ENCODE data around the gene IGLL5.
"Not testable (repeated sequence)": the region's sequence is repeated elsewhere in the genome, so short reads cannot be mapped to it uniquely, and the experiment has no call there.

Gene IGLL5

DNA sequence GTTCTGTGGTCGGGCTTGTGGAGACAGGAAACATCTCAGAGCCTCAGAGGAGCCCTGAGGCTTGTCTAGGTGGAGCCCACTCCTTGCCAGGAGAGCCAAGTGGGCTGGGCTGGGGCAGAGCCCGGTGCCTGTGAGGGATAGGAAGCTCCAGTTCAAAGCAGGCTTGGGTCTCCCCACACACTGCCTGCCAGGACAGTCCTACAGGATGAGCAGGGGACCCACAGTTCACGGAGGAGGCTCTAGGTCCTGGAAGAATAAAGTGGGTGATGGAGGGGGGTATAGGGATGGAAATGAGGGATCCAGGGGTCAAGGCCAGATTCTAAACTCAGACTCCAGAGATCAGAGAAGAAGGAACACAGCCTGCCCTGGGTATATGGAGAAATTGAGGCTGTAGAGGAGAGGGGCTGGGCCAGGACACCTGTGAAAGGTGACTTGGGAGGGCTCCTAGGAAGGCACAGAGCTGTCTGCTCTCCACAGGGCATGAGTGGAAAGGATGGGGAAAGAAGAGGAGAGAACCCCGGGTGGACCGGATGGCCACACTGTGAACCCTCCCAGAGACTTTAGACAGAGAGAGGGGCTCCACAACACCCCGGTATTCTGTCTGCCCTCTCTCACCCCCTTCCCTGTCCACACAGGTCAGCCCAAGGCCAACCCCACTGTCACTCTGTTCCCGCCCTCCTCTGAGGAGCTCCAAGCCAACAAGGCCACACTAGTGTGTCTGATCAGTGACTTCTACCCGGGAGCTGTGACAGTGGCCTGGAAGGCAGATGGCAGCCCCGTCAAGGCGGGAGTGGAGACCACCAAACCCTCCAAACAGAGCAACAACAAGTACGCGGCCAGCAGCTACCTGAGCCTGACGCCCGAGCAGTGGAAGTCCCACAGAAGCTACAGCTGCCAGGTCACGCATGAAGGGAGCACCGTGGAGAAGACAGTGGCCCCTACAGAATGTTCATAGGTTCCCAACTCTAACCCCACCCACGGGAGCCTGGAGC is 7.4 kb downstream of the IGLL5 start:
- peak overlapping the region in 1 of 2 donors; percentile 33 for H3K27ac Mint-ChIP-seq
- H3K27me3 Mint-ChIP-seq = peaks cover 44 to 63% of the 10 kb centered on the region in 2 donors

DNA sequence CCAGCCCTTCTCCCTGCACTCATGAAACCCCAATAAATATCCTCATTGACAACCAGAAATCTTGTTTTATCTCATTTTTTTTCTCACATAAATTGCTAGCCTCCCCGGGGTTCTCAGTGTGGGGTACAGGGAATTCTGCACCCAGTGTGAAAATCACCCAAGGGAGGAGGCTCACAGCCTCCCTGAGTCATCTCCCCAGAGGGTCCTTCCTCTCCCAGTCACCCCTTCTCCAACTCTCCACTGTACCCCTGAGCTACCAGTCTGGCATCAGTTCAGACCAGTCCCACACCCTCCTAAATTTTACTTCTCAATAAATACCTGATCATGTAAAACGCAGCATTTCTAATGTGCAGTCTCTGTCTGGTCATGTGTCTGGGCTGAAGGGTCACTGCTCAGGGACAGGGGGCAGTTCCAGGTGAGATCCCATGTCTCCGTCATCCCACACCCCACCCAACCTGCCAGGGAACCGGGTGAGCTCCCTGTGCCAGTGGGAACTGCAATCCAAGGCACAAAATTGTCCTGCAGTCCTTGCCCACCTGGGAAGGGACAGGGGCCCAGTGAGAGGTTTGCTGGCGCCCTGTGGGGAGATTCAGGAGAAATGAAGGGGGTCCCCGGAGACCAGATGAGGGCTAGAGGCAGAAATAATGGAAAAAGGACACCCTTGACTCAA is 8.3 kb downstream of the IGLL5 start:
- H3K4me1 Mint-ChIP-seq (ENCODE audit: low read depth in 2 of 2) = peaks cover 0 to 2% of the 10 kb centered on the region in 2 donors
- H3K36me3 Mint-ChIP-seq (ENCODE audit: insufficient read depth) = no peaks in the 10 kb centered on the region
- H3K27me3 Mint-ChIP-seq = peaks cover 42 to 62% of the 10 kb centered on the region in 2 donors
- H3K27ac Mint-ChIP-seq = no peak overlapping the region
- ATAC-seq (replicated peaks) (no peak), DNase-seq (no peak)
- no peaks in the 10 kb centered on the region for H3K9me3 Mint-ChIP-seq
- H3K4me3 Mint-ChIP-seq = no peak overlapping the region

More for the DNA sequence above, 7.4 kb downstream of the IGLL5 start:
- H3K4me1 Mint-ChIP-seq (ENCODE audit: low read depth in 2 of 2) = peaks cover 0 to 2% of the 10 kb centered on the region in 2 donors
- no peak overlapping the region for H3K4me3 Mint-ChIP-seq
- no peaks in the 10 kb centered on the region for H3K9me3 Mint-ChIP-seq
- DNase-seq = no peak
- H3K36me3 Mint-ChIP-seq (ENCODE audit: insufficient read depth) = no peaks in the 10 kb centered on the region
- no peak for ATAC-seq (replicated peaks)

DNA sequence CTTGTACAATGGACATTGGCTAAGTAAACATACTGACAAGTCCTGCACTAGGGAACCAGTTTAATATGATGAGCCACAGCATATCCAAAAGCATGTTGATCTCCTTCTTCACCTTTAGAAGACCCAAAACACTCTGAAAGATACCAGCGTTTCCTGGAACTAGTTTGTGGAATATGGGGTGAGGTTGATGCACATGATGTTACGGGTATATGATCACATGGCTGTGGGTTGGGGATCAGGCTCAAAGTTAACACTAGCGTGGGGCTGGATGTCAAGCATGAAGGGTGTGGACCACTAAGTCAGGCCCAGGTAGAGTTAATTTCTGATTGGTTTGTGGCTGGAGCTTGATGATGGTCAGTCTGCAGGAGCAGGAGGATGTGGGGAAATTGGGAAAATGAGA is 9.0 kb downstream of the IGLL5 start:
- H3K27me3 Mint-ChIP-seq = peaks cover 42 to 63% of the 10 kb centered on the region in 2 donors
- no peaks in the 10 kb centered on the region for H3K9me3 Mint-ChIP-seq
- H3K36me3 Mint-ChIP-seq (ENCODE audit: insufficient read depth) = no peaks in the 10 kb centered on the region
- H3K4me3 Mint-ChIP-seq = no peak overlapping the region
- H3K27ac Mint-ChIP-seq = no peak overlapping the region
- peaks cover 0 to 2% of the 10 kb centered on the region in 2 donors for H3K4me1 Mint-ChIP-seq (ENCODE audit: low read depth in 2 of 2)
- ATAC-seq (replicated peaks) (no peak), DNase-seq (no peak)

DNA sequence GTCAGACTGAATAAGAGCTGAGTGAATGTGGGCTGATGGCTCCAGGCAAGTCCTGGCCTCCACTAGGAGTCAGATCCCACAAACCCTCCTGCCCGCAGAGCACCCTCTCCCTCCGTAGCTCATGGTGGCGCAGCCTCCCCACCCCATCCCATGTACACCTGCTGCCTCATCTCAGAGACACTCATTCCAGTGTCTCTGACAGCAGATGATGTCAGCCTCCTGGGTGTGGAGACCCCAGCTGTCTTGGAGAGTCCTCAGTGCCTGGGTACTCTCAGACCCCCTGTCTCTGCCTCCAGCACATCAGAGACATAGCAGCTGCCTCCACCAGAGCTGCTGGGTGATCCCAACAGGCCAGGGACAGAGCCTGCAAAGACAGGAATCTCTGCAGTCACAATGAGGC is 9.5 kb downstream of the IGLL5 start:
- Mint-ChIP-seq H3K9me3 (no peaks in the 10 kb centered on the region), H3K36me3 (ENCODE audit: insufficient read depth) (no peaks in the 10 kb centered on the region), H3K4me1 (ENCODE audit: low read depth in 2 of 2) (peaks cover 0 to 2% of the 10 kb centered on the region in 2 donors), H3K27ac (no peak overlapping the region), H3K4me3 (no peak overlapping the region), H3K27me3 (peaks cover 46 to 66% of the 10 kb centered on the region in 2 donors)
- no peak for DNase-seq
- no peak for ATAC-seq (replicated peaks)

DNA sequence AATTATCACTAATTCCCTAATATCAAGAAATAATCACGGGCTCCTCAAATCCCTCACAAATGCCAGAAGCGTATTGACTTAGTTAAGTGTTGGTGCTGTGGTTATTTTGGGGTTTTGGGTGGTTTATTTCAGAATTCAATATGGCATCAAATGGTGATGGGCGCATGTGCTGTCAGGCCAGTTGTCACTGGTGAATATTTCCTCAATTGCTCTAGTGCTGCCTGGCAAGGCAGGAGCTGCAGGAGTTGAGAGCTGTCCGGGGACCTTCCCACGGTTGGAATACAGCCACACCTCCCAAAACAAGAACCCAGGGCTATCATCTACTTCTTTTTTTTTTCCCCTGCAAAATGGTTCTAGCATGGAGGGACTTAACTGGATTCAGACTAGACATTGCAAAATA is 10.3 kb downstream of the IGLL5 start:
- Mint-ChIP-seq H3K9me3 (no peaks in the 10 kb centered on the region), H3K4me3 (no peak overlapping the region), H3K27me3 (peaks cover 38 to 64% of the 10 kb centered on the region in 2 donors), H3K36me3 (ENCODE audit: insufficient read depth) (no peaks in the 10 kb centered on the region), H3K4me1 (ENCODE audit: low read depth in 2 of 2) (peaks cover 0 to 2% of the 10 kb centered on the region in 2 donors), H3K27ac (no peak overlapping the region)
- ATAC-seq (replicated peaks) (no peak), DNase-seq (no peak)

DNA sequence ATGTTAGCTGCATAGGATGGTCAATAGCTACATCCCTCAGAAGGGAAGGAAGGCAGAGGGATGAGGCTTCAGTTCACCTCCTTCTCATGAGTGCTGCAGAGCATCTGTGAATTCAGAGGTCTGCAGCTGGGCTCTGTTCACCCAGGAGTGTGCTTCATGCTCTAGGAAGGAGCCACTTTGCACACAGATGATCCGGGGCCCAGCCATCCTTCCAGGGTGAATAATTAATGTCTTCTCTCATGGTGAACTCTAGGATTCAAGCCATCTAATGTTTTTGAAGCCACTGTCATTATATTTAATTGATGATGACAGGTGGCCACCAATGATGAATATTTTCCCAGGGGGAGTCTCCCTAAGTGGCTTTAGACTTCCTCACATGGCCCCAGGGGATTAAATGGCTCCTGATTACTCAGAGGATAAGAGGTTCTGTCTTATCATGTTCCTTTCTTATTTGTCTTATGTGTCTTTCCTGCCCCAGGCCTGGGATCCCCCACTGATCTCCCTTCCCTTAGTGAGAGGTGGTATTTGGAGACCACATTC is 10.9 kb downstream of the IGLL5 start:
- not testable (repeated sequence) for H3K27ac Mint-ChIP-seq; H3K4me3 Mint-ChIP-seq; H3K4me1 Mint-ChIP-seq (ENCODE audit: low read depth in 2 of 2); H3K9me3 Mint-ChIP-seq; ATAC-seq (replicated peaks); H3K36me3 Mint-ChIP-seq (ENCODE audit: insufficient read depth); DNase-seq
- peaks cover 35 to 58% of the 10 kb centered on the region in 2 donors for H3K27me3 Mint-ChIP-seq

DNA sequence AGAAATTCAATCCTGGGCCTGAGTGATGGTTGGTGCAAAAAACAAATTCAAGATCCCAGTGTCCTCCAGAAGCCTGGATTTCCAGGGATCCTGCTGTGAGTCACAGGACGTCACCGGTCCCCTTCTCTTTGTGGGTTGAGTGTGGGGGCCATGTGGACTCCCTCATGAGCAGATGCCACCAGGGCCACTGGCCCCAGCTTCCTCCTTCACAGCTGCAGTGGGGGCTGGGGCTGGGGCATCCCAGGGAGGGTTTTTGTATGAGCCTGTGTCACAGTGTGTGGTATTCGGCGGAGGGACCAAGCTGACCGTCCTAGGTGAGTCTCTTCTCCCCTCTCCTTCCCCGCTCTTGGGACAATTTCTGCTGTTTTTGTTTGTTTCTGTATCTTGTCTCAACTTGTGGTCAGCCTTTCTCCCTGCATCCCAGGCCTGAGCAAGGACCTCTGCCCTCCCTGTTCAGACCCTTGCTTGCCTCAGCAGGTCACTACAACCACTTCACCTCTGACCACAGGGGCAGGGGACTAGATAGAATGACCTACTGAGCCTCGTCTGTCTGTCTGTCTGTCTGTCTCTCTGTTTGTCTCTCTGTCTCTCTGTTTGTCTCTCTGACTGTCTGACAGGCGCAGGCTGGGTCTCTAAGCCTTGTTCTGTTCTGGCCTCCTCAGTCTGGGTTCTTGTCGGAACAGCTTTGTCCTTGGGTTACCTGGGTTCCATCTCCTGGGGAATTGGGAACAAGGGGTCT is 11.9 kb downstream of the IGLL5 start:
- not testable (repeated sequence) for H3K36me3 Mint-ChIP-seq (ENCODE audit: insufficient read depth); H3K4me1 Mint-ChIP-seq (ENCODE audit: low read depth in 2 of 2); H3K9me3 Mint-ChIP-seq; DNase-seq; ATAC-seq (replicated peaks); H3K4me3 Mint-ChIP-seq; H3K27ac Mint-ChIP-seq
- H3K27me3 Mint-ChIP-seq = peaks cover 30 to 48% of the 10 kb centered on the region in 2 donors

DNA sequence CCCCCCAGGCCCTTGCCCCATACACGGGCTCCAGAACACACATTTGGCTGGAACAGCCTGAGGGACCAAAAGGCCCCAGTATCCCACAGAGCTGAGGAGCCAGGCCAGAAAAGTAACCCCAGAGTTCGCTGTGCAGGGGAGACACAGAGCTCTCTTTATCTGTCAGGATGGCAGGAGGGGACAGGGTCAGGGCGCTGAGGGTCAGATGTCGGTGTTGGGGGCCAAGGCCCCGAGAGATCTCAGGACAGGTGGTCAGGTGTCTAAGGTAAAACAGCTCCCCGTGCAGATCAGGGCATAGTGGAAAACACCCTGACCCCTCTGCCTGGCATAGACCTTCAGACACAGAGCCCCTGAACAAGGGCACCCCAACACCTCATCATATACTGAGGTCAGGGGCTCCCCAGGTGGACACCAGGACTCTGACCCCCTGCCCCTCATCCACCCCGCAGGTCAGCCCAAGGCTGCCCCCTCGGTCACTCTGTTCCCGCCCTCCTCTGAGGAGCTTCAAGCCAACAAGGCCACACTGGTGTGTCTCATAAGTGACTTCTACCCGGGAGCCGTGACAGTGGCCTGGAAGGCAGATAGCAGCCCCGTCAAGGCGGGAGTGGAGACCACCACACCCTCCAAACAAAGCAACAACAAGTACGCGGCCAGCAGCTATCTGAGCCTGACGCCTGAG is 13.1 kb downstream of the IGLL5 start:
- H3K4me3 Mint-ChIP-seq; H3K9me3 Mint-ChIP-seq; H3K36me3 Mint-ChIP-seq (ENCODE audit: insufficient read depth); DNase-seq; ATAC-seq (replicated peaks); H3K27ac Mint-ChIP-seq; H3K4me1 Mint-ChIP-seq (ENCODE audit: low read depth in 2 of 2): not testable (repeated sequence)
- peaks cover 26 to 46% of the 10 kb centered on the region in 2 donors for H3K27me3 Mint-ChIP-seq

DNA sequence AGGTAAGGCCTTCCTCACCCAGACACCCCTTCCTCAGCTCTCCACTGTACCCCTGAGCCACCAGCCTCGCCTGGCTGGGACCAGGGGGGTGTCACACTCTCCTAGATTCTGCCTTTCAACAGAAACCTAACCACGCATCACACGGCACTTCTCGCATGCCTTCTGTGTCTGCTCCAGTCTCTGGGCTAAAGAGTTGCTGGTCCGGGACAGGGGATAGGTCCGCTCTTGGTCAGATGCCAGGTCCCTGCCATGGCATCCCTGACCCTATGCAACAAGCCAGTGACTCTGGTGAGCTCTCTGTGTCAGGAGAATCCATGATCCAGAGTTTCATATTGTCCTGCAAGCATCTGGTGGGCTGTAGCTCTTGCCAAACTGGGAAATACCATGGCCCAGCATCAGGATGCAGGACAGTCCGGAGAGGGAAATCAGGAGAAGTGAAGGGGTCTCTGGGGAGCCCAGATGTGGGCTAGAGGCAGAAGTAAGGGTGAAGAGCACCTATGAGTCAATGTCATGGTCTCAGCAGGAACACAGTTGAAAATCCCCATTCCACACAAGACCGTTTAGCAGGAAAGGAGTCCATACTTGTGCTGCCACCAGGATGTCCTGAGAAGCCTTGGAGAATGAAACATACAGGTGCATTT is 14.1 kb downstream of the IGLL5 start:
- DNase-seq = no peak
- Mint-ChIP-seq H3K36me3 (ENCODE audit: insufficient read depth) (no peaks in the 10 kb centered on the region), H3K4me1 (ENCODE audit: low read depth in 2 of 2) (no peaks in the 10 kb centered on the region), H3K9me3 (no peaks in the 10 kb centered on the region), H3K27ac (no peak overlapping the region), H3K4me3 (no peak overlapping the region), H3K27me3 (peaks cover 17 to 38% of the 10 kb centered on the region in 2 donors)
- ATAC-seq (replicated peaks) = no peak

DNA sequence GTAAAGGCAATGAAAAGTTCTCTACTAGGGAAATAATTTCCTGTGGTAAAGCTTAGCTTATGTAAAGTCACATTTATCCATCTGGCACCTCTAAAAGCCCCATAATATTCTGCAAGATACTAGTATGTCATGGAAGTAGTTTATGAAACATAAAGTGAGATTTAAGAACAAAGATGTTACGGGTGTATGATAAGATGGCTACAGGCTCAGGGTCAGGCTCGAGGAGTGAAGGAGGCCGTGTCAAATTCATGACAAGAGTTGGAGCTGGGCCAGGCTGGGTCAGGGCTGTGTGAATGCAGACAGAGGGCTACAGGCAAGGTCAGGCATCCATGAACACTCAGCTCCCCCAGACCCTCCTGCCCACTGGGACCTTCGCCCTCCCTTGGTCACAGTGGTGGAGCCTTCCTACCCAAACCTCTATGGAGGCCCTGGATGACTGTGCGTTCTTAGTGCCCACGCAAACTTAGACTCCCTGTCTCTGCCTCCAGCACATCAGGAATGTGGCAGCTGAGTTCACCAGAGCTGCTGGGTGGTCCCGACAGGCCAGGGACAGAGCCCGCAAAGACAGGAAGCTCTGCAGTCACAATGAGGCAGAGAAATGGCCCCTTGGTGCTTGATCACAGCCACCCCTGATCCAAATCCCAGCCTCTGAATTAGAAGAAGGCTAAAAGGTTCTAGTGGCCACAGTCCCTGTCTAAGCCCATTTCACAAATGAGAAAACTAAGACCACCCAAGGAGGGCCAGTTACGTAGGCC is 14.8 kb downstream of the IGLL5 start:
- Mint-ChIP-seq H3K36me3 (ENCODE audit: insufficient read depth) (no peaks in the 10 kb centered on the region), H3K27me3 (peaks cover 20 to 41% of the 10 kb centered on the region in 2 donors), H3K27ac (no peak overlapping the region), H3K4me3 (no peak overlapping the region), H3K4me1 (ENCODE audit: low read depth in 2 of 2) (no peaks in the 10 kb centered on the region), H3K9me3 (no peaks in the 10 kb centered on the region)
- ATAC-seq (replicated peaks) (no peak), DNase-seq (no peak)

DNA sequence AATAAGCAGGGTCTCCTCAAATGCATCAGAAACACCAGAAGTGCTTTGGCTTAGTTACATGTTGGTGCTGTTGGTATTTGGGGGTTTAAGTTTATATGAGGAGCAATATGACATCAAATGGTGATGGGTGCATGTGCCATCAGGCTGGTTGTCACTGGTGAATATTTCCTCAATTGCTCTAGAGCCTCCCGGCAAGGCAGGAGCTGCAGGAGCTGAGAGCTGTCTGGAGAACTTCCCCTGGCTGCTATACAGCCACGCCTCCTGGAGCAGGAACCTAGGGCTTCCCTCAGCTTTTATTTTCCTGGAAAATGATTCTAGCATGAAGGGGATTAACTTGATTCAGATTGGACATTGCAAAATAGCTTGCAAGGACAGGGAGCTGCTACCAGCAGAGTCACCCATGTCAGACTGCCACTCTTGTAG is 15.8 kb downstream of the IGLL5 start:
- no peak overlapping the region for H3K4me3 Mint-ChIP-seq
- peak overlapping the region in 1 of 2 donors; percentile 2 for H3K27ac Mint-ChIP-seq
- H3K36me3 Mint-ChIP-seq (ENCODE audit: insufficient read depth) = no peaks in the 10 kb centered on the region
- no peaks in the 10 kb centered on the region for H3K9me3 Mint-ChIP-seq
- DNase-seq (no peak), ATAC-seq (replicated peaks) (no peak)
- H3K4me1 Mint-ChIP-seq (ENCODE audit: low read depth in 2 of 2) = no peaks in the 10 kb centered on the region
- peaks cover 20 to 45% of the 10 kb centered on the region in 2 donors for H3K27me3 Mint-ChIP-seq

DNA sequence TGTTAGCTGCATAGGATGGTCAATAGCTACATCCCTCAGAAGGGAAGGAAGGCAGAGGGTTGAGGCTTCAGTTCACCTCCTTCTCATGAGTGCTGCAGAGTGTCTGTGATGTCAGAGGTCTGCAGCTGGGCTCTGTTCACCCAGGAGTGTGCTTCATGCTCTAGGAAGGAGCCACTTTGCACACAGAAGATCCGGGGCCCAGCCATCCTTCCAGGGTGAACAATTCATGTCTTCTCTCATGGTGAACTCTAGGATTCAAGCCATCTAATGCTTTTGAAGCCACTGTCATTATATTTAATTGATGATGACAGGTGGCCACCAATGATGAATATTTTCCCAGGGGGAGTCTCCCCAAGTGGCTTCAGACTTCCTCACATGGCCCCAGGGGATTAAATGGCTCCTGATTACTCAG is 16.2 kb downstream of the IGLL5 start:
- Mint-ChIP-seq H3K27ac (peak overlapping the region in 1 of 2 donors; percentile 2), H3K27me3 (peaks cover 20 to 45% of the 10 kb centered on the region in 2 donors)
- not testable (repeated sequence) for H3K9me3 Mint-ChIP-seq; DNase-seq; ATAC-seq (replicated peaks); H3K4me3 Mint-ChIP-seq; H3K4me1 Mint-ChIP-seq (ENCODE audit: low read depth in 2 of 2); H3K36me3 Mint-ChIP-seq (ENCODE audit: insufficient read depth)
